HepG2 (cell line): Measurements from ENCODE around the gene VPS52. TPM values are rescaled to one million over a fixed set of nuclear protein-coding genes. Genes with fewer than 3 reads are reported as not detected.
A peak's percentile ranks its signal among the peaks of the same experiment; 100 is the strongest.

Experiments used
- FOXM1 ChIP-seq: sonication (generic); formaldehyde crosslinking; IDR thresholded peaks from 2 replicates; pipeline ENCODE4 v1.5.0; 2020; ENCODE audit warnings: missing genetic modification reagents
- GLMP ChIP-seq: sonication (generic); formaldehyde crosslinking; IDR thresholded peaks from 2 replicates; pipeline ENCODE4 v1.9.0; 2021; ENCODE audit warnings: missing genetic modification reagents, mild to moderate bottlenecking, borderline replicate concordance
- GMEB1 ChIP-seq: sonication (generic); formaldehyde crosslinking; IDR thresholded peaks from 2 replicates; pipeline ENCODE4 v1.5.1; 2020; ENCODE audit warnings: missing genetic modification reagents, mild to moderate bottlenecking, borderline replicate concordance
- MXD4 ChIP-seq: IDR thresholded peaks from 2 replicates; pipeline ENCODE4 v1.6.1; 2016; ENCODE audit warnings: mild to moderate bottlenecking, missing biosample characterization, missing genetic modification reagents
- TFDP1 ChIP-seq: IDR thresholded peaks from 2 replicates; pipeline ENCODE4 v1.6.1; 2016; ENCODE audit warnings: missing compliant biosample characterization, missing genetic modification reagents, borderline replicate concordance
- TGIF2 ChIP-seq: IDR thresholded peaks from 2 replicates; pipeline ENCODE4 v1.6.1; 2016; ENCODE audit warnings: control low read depth, missing compliant biosample characterization
- ZEB1 ChIP-seq: IDR thresholded peaks from 2 replicates; pipeline ENCODE4 v1.6.1; 2012; ENCODE audit warnings: mild to moderate bottlenecking, low read depth, inconsistent platforms; ENCODE audit not compliant: insufficient replicate concordance
- ZNF225 ChIP-seq: sonication (generic); formaldehyde crosslinking; IDR thresholded peaks from 2 replicates; pipeline ENCODE4 v1.4.0; 2020; ENCODE audit warnings: mild to moderate bottlenecking, missing genetic modification reagents
- ZNF7 ChIP-seq: IDR thresholded peaks from 2 replicates; pipeline ENCODE4 v1.6.1; 2016; ENCODE audit warnings: missing biosample characterization, missing genetic modification reagents
- polyA plus RNA-seq, 8 experiments: library from polyadenylated mRNA; depleted of rRNA in 3 of 8; stranded (reverse) in 7 of 8; unstranded in 1 of 8; fragments of >200 nt; fragmentation: Illumina TruSeq in 4 of 8; extraction: Trizol in 4 of 8; gene quantifications; 2 replicates each; pipeline versions ENCODE4 v1.2.1 to v1.2.3, GENCODE V29; 2011 to 2016; ENCODE audit warnings: low read depth in 4 of 8, missing spikeins in 1 of 8, mixed read lengths in 1 of 8; ENCODE audit not compliant: insufficient read depth in 1 of 8
- total RNA-seq, 5 experiments: library from RNA; depleted of rRNA; stranded (reverse); fragments of >200 nt; fragmentation: Illumina TruSeq; extraction: Trizol; gene quantifications; 2 replicates each; pipeline ENCODE4 v1.2.3, GENCODE V29; 2016; ENCODE audit warnings: low read depth in 1 of 5
- TF ChIP-seq, protein P1 (sequence below): sonication (generic); formaldehyde crosslinking; conservative IDR thresholded peaks from 2 replicates; pipeline ENCODE4 v1.5.0; 2020; ENCODE audit warnings: missing genetic modification reagents
- TF ChIP-seq, protein P2 (sequence below): sonication (generic); formaldehyde crosslinking; IDR thresholded peaks from 2 replicates; pipeline ENCODE4 v1.5.1; 2020; ENCODE audit warnings: mild to moderate bottlenecking, moderate library complexity, missing genetic modification reagents
- TF ChIP-seq, protein P3 (sequence below): sonication (generic); formaldehyde crosslinking; IDR thresholded peaks from 2 replicates; pipeline ENCODE4 v1.8.1; 2022; ENCODE audit warnings: mild to moderate bottlenecking, missing genetic modification reagents

Gene VPS52
- total and polyA plus RNA-seq, 2 of the 13 experiments (the other 11 are each of a cell fraction or from before 2014, with no cell fraction given): 48.9 to 85.5 TPM

DNA sequence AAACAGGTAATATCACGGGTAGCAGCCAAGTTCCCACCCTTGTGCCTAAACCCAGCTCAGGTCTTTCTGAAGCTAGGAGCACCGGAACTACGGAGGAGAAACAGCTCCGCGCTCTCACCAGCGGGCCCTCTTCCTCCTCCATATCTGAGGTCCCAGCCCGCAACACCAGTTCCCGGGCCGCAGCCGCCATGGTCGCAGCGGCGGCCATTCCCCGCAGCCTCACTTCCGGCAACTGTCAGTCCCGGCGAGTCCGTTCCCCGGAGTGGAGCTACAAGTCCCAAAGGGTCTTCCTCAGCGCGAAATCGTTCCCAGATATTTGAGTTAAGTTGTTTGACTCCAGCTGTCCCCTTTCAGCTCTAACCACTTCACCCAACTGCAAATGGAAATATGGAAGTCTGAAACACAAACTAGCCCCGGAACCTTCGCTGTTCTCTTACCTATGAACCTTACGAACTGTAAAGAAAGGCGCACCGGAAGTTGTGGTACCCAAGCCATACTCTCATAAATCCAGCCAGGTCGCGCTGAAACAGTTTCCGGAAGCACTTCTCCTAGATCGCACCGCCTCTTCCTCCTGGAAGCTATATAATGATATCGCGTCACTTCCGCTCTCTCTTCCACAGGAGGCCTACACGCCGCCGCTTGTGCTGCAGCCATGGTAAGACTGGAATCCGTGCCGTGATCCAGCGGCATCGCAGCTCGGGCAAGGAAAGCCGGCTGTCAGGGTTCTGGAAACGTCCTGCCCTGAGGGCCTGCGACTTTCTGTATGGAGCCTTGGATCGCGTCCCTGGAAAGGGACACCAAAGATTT is at the start of gene VPS52, which contains the start of gene RPS18 (continued):
- TF ChIP-seq GLMP (CRISPR knock-in tag) (no peak), TGIF2 (CRISPR knock-in tag) (peak; percentile 58), TFDP1 (CRISPR knock-in tag) (peak; percentile 34; the same call in 1 of the 2 replicates), FOXM1 (CRISPR knock-in tag) (0 out of 2 replicates have a peak, but pooled peaks have one; percentile 45), MXD4 (peak; percentile 97), ZEB1 (peak; percentile 31), GMEB1 (CRISPR knock-in tag) (peak; percentile 84; the same call in 1 of the 2 replicates), ZNF7 (CRISPR knock-in tag) (peak; percentile 31; the same call in 1 of the 2 replicates), ZNF225 (CRISPR knock-in tag) (peak; percentile 85; the same call in 1 of the 2 replicates)
- TF ChIP-seq, protein P1, sequence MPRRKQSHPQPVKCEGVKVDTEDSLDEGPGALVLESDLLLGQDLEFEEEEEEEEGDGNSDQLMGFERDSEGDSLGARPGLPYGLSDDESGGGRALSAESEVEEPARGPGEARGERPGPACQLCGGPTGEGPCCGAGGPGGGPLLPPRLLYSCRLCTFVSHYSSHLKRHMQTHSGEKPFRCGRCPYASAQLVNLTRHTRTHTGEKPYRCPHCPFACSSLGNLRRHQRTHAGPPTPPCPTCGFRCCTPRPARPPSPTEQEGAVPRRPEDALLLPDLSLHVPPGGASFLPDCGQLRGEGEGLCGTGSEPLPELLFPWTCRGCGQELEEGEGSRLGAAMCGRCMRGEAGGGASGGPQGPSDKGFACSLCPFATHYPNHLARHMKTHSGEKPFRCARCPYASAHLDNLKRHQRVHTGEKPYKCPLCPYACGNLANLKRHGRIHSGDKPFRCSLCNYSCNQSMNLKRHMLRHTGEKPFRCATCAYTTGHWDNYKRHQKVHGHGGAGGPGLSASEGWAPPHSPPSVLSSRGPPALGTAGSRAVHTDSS (CRISPR knock-in tag): no peak; the same call in 1 of the 2 replicates
- TF ChIP-seq, protein P2, sequence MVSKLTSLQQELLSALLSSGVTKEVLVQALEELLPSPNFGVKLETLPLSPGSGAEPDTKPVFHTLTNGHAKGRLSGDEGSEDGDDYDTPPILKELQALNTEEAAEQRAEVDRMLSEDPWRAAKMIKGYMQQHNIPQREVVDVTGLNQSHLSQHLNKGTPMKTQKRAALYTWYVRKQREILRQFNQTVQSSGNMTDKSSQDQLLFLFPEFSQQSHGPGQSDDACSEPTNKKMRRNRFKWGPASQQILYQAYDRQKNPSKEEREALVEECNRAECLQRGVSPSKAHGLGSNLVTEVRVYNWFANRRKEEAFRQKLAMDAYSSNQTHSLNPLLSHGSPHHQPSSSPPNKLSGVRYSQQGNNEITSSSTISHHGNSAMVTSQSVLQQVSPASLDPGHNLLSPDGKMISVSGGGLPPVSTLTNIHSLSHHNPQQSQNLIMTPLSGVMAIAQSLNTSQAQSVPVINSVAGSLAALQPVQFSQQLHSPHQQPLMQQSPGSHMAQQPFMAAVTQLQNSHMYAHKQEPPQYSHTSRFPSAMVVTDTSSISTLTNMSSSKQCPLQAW: peak; percentile 69
- TF ChIP-seq, protein P3, sequence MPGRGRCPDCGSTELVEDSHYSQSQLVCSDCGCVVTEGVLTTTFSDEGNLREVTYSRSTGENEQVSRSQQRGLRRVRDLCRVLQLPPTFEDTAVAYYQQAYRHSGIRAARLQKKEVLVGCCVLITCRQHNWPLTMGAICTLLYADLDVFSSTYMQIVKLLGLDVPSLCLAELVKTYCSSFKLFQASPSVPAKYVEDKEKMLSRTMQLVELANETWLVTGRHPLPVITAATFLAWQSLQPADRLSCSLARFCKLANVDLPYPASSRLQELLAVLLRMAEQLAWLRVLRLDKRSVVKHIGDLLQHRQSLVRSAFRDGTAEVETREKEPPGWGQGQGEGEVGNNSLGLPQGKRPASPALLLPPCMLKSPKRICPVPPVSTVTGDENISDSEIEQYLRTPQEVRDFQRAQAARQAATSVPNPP: peak; percentile 92
